Loucy (cell line): ENCODE data around the gene DBT.

Experiments
- CTCF ChIP-seq: fragments of 200-600 bp; sonication (generic); conservative IDR thresholded peaks from 2 replicates; pipeline ENCODE4 v1.5.1; 2014; ENCODE audit warnings: mild to moderate bottlenecking, antibody characterized with exemption, low read length
- EZH2phosphoT487 ChIP-seq: fragments of 200-600 bp; IDR thresholded peaks from 2 replicates; pipeline ENCODE4 v1.6.1; 2018; ENCODE audit warnings: antibody characterized with exemption, mild to moderate bottlenecking, moderate library complexity, borderline replicate concordance

GRCh38 chr1:100290291-100290690 lies 40.7 kb upstream of the DBT start:
- TF ChIP-seq CTCF (no peak), EZH2phosphoT487 (no peak)
